ENCODE results near the gene POLR2E. TPM values are rescaled to one million over a fixed set of nuclear protein-coding genes. Genes with fewer than 3 reads are reported as not detected.

Gene POLR2E
- total and polyA plus RNA-seq, 2 experiments from 2014 or later, result 257 to 286 TPM

GRCh38 chr19:1076951-1077350 is 18.2 kb downstream of the POLR2E start:
- Histone ChIP-seq H3K27me3 (ENCODE audit: insufficient read depth) (0 out of 2 replicates have a peak, but pooled peaks cover 1% of the 10 kb centered on the region), H3K4me1 (ENCODE audit: insufficient read depth) (no peaks in the 10 kb centered on the region; the same call in 1 of the 2 replicates), H4K20me1 (replicated peaks; ENCODE audit: insufficient read depth) (0 out of 2 replicates have a peak, but pooled peaks cover 1% of the 10 kb centered on the region), H3K36me3 (ENCODE audit: insufficient read depth) (peaks cover 4% of the 10 kb centered on the region; the same call in 1 of the 2 replicates), H3K27ac (ENCODE audit: low read depth) (no peak overlapping the region), H3F3A (replicated peaks; ENCODE audit: low read depth) (peaks cover 17% of the 10 kb centered on the region), H3K4me3 (no peak overlapping the region), H3K9me2 (ENCODE audit: insufficient read depth) (no peaks in the 10 kb centered on the region), H3K4me2 (no peak overlapping the region), H3K79me2 (replicated peaks; ENCODE audit: insufficient read depth) (0 out of 2 replicates have a peak, but pooled peaks cover 4% of the 10 kb centered on the region), H2AFZ (no peak overlapping the region)
- ATAC-seq (no peak), DNase-seq (ENCODE audit: low spot score) (no peak)
- Mint-ChIP-seq H3K4me1 (peaks cover under 1% of the 10 kb centered on the region; the same call in 1 of the 3 replicates), H3K27ac (no peak overlapping the region), H3K27me3 (ENCODE audit: insufficient read depth, low read depth, poor library complexity) (peaks cover 10% of the 10 kb centered on the region), H3K4me3 (no peak overlapping the region), H3K9me3 (no peaks in the 10 kb centered on the region), H3K36me3 (ENCODE audit: low read depth) (peaks cover 35% of the 10 kb centered on the region)
- no peak for TF ChIP-seq ETS1 (IDR thresholded peaks at IDR 0.05)
- no peak for TF ChIP-seq CREB1 (CRISPR knock-in tag; IDR thresholded peaks at IDR 0.05; ENCODE audit: low read depth)
- no peak for TF ChIP-seq EZH2 (IDR thresholded peaks at IDR 0.05; ENCODE audit: low read depth, unreplicated experiment)
- no peak for TF ChIP-seq JUNB (IDR thresholded peaks at IDR 0.05; ENCODE audit: unreplicated experiment)
- TF ChIP-seq STAT1 (IDR thresholded peaks at IDR 0.05; ENCODE audit: unreplicated experiment), result no peak
- TF ChIP-seq POLR2AphosphoS5 (IDR thresholded peaks at IDR 0.05; ENCODE audit: low read depth), result no peak
- no peak for TF ChIP-seq ZNF462 (CRISPR knock-in tag; IDR thresholded peaks at IDR 0.05)
- no peak for TF ChIP-seq CTCF (conservative IDR thresholded peaks at IDR 0.05; ENCODE audit: low read depth in 2 of 2)
- TF ChIP-seq NANOG (IDR thresholded peaks at IDR 0.05; ENCODE audit: borderline replicate concordance), result no peak
- TF ChIP-seq REST (IDR thresholded peaks at IDR 0.05; ENCODE audit: unreplicated experiment), result no peak
- TF ChIP-seq ZNF331 (CRISPR knock-in tag; IDR thresholded peaks at IDR 0.05; ENCODE audit: low read depth), result no peak
- no peak for TF ChIP-seq ZNF114 (CRISPR knock-in tag; IDR thresholded peaks at IDR 0.05)
- no peak for TF ChIP-seq EZH2phosphoT487 (IDR thresholded peaks at IDR 0.05; ENCODE audit: unreplicated experiment)
